Lower leg skin (tissue), 3 donors: ENCODE measurements around the gene TTC5.

Experiments
- CTCF ChIP-seq, 3 donors: fragments of 450-650 bp; IDR thresholded peaks; one replicate each; pipeline ENCODE4 v1.5.1; 2016; ENCODE audit warnings: antibody characterized with exemption in 3 of 3, mild to moderate bottlenecking in 3 of 3, moderate library complexity in 2 of 3
- POLR2A ChIP-seq, 2 donors: fragments of 450-650 bp; IDR thresholded peaks; one replicate each; pipeline ENCODE4 v1.6.1; 2016 to 2017; ENCODE audit warnings: antibody characterized with exemption in 2 of 2, mild to moderate bottlenecking in 1 of 2, moderate library complexity in 1 of 2

GRCh38 chr14:20332431-20332787 is 26.7 kb upstream of the TTC5 start:
- TF ChIP-seq CTCF (IDR thresholded peaks at IDR 0.05): no peak
- no peak for TF ChIP-seq POLR2A (IDR thresholded peaks at IDR 0.05)
